DOHH2 (cell line): ENCODE data around the gene IL6.
"Not testable (repeated sequence)": the region's sequence is repeated elsewhere in the genome, so short reads cannot be mapped to it uniquely, and the experiment has no call there.

ENCODE experiments used
- H3F3A ChIP-seq: fragments of 200-600 bp; sonication (generic), shearing (Covaris generic); 2 replicates; pipeline ENCODE4 v1.6.0; 2016; ENCODE audit warnings: antibody characterized with exemption, mild to moderate bottlenecking; ENCODE audit not compliant: control insufficient read depth, insufficient read depth
- H3K27ac ChIP-seq: fragments of 200-600 bp; sonication (generic); 2 replicates; pipeline ENCODE4 v1.5.1; 2014; ENCODE audit warnings: low read depth, mild to moderate bottlenecking, low read length, moderate library complexity
- H3K27me3 ChIP-seq: fragments of 200-600 bp; sonication (generic); 2 replicates; pipeline ENCODE4 v1.6.1; 2014; ENCODE audit warnings: mild to moderate bottlenecking, low read length, mixed read lengths; ENCODE audit not compliant: control insufficient read depth
- H3K36me3 ChIP-seq: fragments of 200-600 bp; sonication (generic); 2 replicates; pipeline ENCODE4 v1.6.1; 2014; ENCODE audit warnings: mild to moderate bottlenecking, low read length, moderate library complexity, mixed read lengths; ENCODE audit not compliant: control insufficient read depth
- H3K4me1 ChIP-seq: fragments of 200-600 bp; sonication (generic); 2 replicates; pipeline ENCODE4 v1.6.1; 2014; ENCODE audit warnings: mild to moderate bottlenecking, low read length, mixed read lengths; ENCODE audit not compliant: control insufficient read depth
- H3K4me2 ChIP-seq: fragments of 200-600 bp; sonication (generic); 2 replicates; pipeline ENCODE4 v1.6.0; 2014; ENCODE audit warnings: mild to moderate bottlenecking, low read length, moderate library complexity
- H3K4me3 ChIP-seq: fragments of 200-600 bp; sonication (generic); 2 replicates; pipeline ENCODE4 v1.5.1; 2014; ENCODE audit warnings: mild to moderate bottlenecking, low read length, mixed read lengths
- H3K79me2 ChIP-seq: fragments of 200-600 bp; sonication (generic); 2 replicates; pipeline ENCODE4 v1.6.1; 2014; ENCODE audit warnings: mild to moderate bottlenecking, low read length, mixed read lengths; ENCODE audit not compliant: control insufficient read depth
- H3K9me2 ChIP-seq: fragments of 200-600 bp; sonication (generic); replicated peaks from 2 replicates; pipeline ENCODE4 v1.6.1; 2014; ENCODE audit warnings: mild to moderate bottlenecking, low read length, mixed read lengths; ENCODE audit not compliant: control insufficient read depth
- H3K9me3 ChIP-seq: fragments of 200-600 bp; sonication (generic); 2 replicates; pipeline ENCODE4 v1.6.1; 2014; ENCODE audit warnings: antibody characterized with exemption, low read length, mixed read lengths; ENCODE audit not compliant: control insufficient read depth, insufficient read depth
- H4K20me1 ChIP-seq: fragments of 200-600 bp; sonication (generic); 2 replicates; pipeline ENCODE4 v1.6.0; 2014; ENCODE audit warnings: low read depth, mild to moderate bottlenecking, antibody characterized with exemption, low read length, moderate library complexity; ENCODE audit not compliant: control insufficient read depth, insufficient read depth

Gene IL6

GRCh38 chr7:22704722-22705121, 22.3 kb upstream of the IL6 start:
- not testable (repeated sequence) for H3K4me2 ChIP-seq, H3K27ac ChIP-seq, H3K79me2 ChIP-seq, H3K9me3 ChIP-seq, H3K9me2 ChIP-seq, H3F3A ChIP-seq, H3K4me3 ChIP-seq, H4K20me1 ChIP-seq, H3K36me3 ChIP-seq
- Histone ChIP-seq H3K27me3 (peaks cover 21% of the 10 kb centered on the region), H3K4me1 (peaks cover 13% of the 10 kb centered on the region)

DNA sequence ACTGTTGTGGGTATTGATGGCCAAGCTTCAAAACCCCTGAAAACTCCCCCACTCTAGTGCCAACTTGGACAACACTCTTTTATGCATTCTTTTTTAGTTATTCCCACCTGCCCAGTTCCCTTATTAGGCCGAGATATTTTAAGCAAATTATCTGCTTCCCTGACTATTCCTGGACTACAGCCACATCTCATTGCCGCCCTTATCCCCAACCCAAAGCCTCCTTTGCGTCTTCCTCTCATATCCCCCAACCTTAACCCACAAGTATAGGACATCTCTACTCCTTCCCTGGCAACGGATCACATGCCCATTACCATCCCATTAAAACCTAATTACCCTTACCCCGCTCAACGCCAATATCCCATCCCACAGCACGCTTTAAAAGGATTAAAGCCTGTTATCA, 21.1 kb upstream of the IL6 start:
- Histone ChIP-seq H3K4me1 (peaks cover 20% of the 10 kb centered on the region), H3K27me3 (peaks cover 11% of the 10 kb centered on the region)
- not testable (repeated sequence) for H3K36me3 ChIP-seq, H3K4me3 ChIP-seq, H3K9me2 ChIP-seq, H3K4me2 ChIP-seq, H4K20me1 ChIP-seq, H3K79me2 ChIP-seq, H3F3A ChIP-seq, H3K27ac ChIP-seq, H3K9me3 ChIP-seq

DNA sequence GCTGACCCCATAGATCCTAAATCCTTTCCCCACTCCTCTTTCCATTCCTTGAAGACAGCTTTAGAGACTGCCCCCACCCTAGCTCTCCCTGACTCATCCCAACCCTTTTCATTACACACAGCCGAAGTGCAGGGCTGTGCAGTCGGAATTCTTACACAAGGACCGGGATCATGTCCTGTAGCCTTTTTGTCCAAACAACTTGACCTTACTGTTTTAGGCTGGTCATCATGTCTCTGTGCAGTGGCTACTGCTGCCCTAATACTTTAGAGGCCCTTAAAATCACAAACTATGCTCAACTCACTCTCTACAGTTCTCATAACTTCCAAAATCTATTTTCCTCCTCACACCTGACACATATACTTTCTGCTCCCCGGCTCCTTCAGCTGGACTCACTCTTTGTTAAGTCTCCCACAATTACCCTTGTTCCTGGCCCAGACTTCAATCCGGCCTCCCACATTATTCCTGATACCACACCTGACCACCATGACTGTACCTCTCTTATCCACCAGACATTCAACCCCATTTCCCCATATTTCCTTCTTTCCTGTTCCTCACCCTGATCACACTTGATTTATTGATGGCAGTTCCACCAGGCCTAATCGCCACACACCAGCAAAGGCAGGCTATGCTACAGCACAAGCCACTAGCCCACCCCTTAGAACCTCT, 19.8 kb upstream of the IL6 start:
- H3K36me3 ChIP-seq, H3K27ac ChIP-seq, H3K4me2 ChIP-seq, H3K9me2 ChIP-seq, H3K79me2 ChIP-seq, H3K4me3 ChIP-seq, H3F3A ChIP-seq, H3K9me3 ChIP-seq, H4K20me1 ChIP-seq: not testable (repeated sequence)
- peaks cover 13% of the 10 kb centered on the region for H3K27me3 ChIP-seq
- H3K4me1 ChIP-seq: peaks cover 20% of the 10 kb centered on the region

DNA sequence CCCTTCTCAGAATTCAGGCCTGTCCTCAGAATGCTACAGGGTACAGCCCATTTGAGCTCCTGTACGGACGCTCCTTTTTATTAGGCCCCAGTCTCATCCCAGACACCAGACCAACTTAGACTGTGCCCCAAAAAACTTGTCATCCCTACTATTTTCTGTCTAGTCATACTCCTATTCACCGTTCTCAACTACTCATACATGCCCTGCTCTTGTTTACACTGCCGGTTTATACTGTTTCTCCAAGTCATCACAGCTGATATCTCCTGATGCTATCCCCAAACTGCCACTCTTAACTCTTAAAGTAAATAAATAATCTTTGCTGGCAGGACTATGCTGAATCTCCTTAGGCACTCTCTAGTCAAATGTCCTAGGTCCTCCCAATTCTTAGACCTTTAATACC, 18.8 kb upstream of the IL6 start:
- peaks cover 11% of the 10 kb centered on the region for H3K27me3 ChIP-seq
- not testable (repeated sequence) for H3K27ac ChIP-seq, H4K20me1 ChIP-seq, H3K9me2 ChIP-seq, H3K79me2 ChIP-seq, H3K4me3 ChIP-seq, H3K9me3 ChIP-seq, H3K36me3 ChIP-seq, H3F3A ChIP-seq, H3K4me2 ChIP-seq
- H3K4me1 ChIP-seq: peaks cover 21% of the 10 kb centered on the region

DNA sequence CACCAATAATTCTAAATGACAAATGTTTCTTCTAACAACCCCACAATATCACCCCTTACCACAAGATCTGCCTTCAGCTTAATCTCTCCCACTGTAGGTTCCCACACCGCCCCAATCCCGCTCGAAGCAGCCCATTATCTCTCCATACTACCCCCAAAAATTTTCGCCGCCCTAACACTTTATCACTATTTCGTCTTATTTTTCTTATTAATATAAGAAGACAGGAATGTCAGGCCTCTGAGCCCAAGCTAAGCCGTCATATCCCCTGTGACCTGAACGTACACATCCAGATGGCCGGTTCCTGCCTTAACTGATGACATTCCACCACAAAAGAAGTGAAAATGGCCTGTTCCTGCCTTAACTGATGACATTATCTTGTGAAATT, 18.3 kb upstream of the IL6 start:
- not testable (repeated sequence) for H3K4me2 ChIP-seq, H3K9me3 ChIP-seq, H3F3A ChIP-seq, H3K36me3 ChIP-seq, H4K20me1 ChIP-seq, H3K9me2 ChIP-seq, H3K4me3 ChIP-seq, H3K27ac ChIP-seq, H3K79me2 ChIP-seq
- H3K4me1 ChIP-seq: peaks cover 21% of the 10 kb centered on the region
- H3K27me3 ChIP-seq: peaks cover 15% of the 10 kb centered on the region

GRCh38 chr7:22709062-22709829, 17.8 kb upstream of the IL6 start:
- Histone ChIP-seq H3K4me1 (peaks cover 21% of the 10 kb centered on the region), H3K27me3 (peaks cover 16% of the 10 kb centered on the region), H3K4me2 (peak overlapping the region; percentile 53), H3K4me3 (peak overlapping the region; percentile 33)
- H3F3A ChIP-seq, H3K27ac ChIP-seq, H3K9me2 ChIP-seq, H4K20me1 ChIP-seq, H3K79me2 ChIP-seq, H3K36me3 ChIP-seq, H3K9me3 ChIP-seq: not testable (repeated sequence)
